Amniotic epithelial cell (primary cell): Measurements from ENCODE around the gene FAM227A.
A peak's percentile ranks its signal among the peaks of the same experiment; 100 is the strongest.
"Not testable (repeated sequence)": the region's sequence is repeated elsewhere in the genome, so short reads cannot be mapped to it uniquely, and the experiment has no call there.

Experiments used
- DNase-seq: peaks from one replicate; pipeline ENCODE4 v3.0.0-alpha.2; 2010; ENCODE audit warnings: low read depth

The FAM227A gene

DNA sequence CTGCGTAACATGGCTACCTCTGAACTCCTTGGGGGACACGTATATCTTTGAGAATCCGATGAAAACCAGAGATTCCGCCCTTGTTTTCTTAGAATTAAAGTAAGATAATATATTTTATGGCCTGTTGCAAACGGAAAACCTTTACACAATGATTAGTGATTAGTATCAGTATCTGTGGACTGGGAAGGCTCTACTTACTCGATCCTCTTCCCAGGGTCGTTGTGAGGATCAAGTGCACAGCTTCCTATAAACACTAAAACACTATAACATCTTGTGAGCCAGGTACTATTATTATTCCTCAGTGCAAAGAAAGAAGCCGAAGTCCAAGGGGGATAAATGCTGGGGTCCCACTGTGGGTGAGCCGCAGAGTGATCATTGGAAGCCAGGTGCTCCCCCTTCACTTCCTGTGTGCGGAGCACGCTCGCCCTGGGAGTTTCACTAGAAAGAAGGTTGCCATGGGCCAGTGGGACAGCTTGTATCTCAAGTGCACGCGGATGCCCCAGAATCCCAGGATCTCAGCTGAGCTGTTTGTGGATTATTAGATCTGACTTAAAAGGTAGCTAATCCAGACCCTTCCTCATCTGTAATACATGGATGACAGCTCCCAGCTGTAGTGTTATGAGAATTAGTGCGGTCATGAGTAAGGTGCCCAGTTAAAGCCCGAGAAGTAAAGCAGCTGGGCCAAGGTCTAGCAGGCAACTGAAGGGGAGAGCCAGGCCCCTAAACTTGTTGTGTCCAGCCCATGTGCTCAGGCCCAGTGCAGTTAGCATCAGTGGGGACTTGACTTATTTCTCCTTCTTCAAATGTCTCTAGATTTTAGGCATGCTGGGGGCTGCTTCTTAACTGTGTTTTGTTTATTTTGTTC, 1.1 kb upstream of the FAM227A start:
- DNase-seq = peak; percentile 32

DNA sequence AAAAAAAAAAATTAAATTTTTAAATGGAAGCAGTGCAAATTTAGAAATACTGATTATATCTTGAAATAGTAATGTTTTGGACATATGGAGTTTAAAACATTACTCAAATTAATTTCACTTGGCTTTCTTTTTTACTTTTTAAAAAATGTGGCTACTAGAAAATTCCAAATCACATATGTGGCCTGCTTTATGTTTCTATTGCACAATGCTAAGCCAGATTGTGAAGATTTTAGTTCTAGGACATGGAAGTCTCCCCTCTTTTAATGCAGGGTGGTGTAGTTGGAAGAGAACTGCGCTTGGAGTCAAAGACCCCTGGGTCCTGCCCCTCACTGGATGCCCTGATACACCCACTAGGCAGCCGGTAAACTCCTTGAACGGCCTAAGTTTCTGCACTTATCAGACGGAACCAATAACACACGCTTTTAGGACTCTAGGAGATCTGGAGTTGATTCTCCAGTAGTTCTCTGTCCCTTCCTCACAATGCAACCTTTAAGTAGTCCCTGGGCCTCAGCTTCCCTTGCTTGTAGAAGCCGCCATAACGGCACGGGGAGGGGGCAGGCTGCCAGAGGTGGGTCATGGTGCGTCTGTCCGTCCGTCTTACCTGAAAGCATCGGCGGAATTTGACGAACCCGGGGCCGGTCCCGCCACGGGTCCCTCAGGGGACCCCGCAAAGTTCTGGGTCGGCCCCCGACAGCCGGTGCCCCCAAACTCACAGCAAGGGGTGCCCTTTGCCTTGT, 505 bp downstream of the FAM227A start:
- peak; percentile 18 for DNase-seq

- DNase-seq = peak; percentile 3
Measured at GRCh38 chr22:38653741-38654140, 2.5 kb downstream of the FAM227A start.

DNA sequence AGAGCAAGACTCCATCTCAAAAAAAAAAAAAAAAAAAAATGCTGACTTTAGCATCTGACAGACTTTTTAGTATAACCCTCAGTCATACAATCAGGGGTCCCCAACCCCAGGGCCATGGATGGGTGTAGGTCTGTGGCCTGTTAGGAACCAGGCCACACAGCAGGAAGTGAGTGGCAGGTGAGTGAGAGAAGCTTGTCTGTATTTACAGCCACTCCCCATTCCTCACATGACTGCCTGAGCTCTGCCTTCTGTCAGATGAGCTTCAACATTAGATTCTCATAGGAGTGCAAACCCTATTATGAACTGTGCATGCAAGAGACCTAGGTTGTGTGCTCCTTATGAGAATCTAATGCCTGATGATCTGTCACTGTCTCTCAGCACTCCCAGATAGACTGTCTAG, 3.3 kb downstream of the FAM227A start:
- no peak for DNase-seq

GRCh38 chr22:38649841-38650522, 6.2 kb downstream of the FAM227A start:
- no peak for DNase-seq

- DNase-seq = no peak
Measured at GRCh38 chr22:38645430-38645829, 10.8 kb downstream of the FAM227A start.

DNA sequence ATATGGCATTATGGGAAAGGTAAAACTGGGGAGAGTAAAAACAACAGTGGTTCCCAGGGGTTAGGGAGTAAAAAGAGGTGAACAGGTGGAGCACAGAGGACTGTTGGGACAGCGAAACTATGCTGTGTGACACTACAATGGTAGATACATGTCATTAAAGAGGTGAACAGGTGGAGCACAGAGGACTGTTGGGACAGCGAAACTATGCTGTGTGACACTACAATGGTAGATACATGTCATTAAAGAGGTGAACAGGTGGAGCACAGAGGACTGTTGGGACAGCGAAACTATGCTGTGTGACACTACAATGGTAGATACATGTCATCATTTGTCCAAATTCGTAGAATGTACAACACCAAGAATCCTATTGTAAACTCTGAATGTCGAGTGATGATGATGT, 11.9 kb downstream of the FAM227A start:
- DNase-seq = not testable (repeated sequence)

DNA sequence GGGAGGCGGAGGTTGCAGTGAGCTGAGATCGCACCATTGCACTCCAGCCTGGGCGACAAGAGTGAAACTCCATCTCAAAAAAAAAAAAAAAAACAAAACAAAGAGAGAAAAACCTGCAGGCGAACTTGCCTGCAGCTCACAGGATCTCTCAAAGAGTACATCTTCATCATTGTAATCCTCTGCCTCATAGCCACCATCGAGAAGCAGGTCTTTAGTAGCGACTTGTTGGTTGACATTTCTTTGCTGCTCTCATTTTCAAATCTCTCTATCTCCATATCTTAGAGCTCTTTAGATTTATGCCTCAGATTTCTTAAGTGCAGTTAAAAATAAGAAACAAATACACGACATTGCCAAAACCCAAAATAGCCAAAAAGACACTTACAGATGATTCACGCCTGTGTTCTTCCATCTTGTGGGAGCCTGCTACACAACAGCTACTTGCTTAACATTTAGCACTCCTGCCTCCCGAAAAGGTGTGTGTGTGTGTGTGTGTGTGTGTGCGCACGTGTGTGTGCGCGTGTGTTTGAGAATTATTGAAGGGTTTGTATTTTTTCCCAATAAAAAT, 14.6 kb downstream of the FAM227A start:
- DNase-seq = no peak

GRCh38 chr22:38638728-38639127, 17.5 kb downstream of the FAM227A start:
- DNase-seq = peak; percentile 69

DNA sequence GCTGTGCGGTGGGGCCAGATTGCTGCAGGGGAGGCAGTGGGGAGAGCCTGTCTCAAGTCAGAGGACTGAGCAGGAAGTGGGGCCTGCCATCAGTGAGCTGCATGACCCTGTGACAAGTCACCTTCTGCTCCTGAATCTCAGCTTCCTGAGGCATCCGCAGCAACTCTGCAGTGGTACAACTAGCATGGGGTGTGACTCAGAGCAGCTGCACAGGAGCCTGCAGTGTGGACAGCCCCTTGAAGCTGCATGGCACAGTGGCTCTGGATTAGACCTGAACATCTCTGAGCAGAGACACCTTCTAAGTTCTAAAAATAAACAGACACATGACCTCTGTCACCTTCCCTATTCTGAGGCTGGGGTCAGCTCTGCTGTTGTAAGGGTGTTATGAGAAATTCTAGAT, 18.0 kb downstream of the FAM227A start:
- DNase-seq = peak; percentile 8

DNA sequence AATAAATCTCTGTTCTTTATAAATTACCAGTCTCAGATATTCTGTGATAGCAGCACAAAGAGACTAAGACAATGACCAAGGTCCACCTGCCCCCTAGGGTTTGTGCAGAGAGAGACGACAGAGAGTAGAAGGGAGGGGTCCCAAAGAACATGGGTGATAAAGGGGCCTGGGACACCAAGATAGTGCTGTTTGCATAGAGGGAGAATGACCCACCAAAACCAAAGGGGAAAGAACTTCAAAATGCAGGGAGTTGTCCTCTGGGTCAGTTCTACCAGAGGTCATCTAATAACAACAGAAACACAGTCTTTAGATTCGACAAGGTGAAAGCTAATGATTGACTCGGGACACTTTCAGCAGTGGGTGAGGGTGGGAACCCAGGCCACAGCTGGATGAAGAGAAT, 23.7 kb downstream of the FAM227A start:
- DNase-seq = no peak

DNA sequence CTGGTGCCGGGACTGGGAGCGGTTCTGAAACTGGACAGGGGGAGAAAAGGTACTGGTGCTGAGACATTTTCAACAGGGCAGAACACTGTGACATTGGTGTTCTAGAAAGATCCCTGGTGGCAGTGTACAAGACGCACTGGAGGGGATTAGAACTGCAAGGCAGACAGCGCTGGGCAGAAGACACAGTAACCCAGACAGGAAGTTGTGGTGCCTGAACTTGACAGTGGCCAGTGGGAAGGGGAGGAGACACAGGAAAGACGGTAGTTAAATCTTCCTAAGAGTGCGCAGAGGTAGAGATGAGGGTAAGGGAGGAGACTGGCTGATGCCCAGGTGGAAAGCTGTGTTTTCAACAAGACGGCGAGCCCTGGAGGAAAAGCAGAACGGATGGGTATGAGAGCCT, 24.5 kb downstream of the FAM227A start:
- DNase-seq = no peak

- no peak for DNase-seq
Measured at GRCh38 chr22:38629108-38629507, 27.1 kb downstream of the FAM227A start.

DNA sequence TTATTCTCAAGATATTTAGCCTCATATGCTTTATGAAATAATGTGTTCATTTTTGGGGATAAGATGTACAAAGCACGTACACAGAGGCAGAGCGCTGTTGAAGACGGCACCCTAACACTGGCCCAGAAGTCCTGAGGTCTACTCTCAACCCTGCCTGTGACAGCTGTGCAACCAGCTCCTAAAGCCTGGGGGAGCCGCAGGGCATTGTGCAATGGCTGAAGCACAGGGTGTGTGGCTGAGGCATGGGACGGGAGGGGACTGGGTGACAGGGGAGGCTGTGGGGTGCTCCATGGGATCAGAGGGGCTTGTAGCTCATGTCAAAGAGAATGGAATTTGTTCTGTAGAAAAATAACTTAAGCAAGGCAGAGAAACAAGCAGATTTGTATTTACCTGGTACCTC, 27.7 kb downstream of the FAM227A start:
- no peak for DNase-seq

DNA sequence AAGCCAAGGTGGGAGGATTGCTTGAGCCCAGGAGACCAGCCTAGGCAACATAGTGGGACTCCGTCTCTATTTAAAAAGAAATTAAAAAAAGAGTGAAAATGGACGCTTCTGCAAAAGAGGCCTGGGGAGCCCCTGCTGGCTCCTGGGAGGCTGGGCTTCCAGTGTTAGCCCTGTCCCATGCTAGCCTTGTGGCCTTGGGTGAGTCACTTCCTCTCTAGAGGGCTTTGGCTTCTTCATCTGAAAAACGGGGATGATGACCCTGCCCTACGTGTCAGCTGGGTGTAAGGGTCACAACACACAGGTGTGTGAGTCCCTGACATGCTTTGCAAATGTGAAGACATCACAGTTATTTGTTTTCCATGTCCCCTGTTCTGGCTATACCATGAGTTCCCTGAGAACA, 32.8 kb downstream of the FAM227A start:
- no peak for DNase-seq

DNA sequence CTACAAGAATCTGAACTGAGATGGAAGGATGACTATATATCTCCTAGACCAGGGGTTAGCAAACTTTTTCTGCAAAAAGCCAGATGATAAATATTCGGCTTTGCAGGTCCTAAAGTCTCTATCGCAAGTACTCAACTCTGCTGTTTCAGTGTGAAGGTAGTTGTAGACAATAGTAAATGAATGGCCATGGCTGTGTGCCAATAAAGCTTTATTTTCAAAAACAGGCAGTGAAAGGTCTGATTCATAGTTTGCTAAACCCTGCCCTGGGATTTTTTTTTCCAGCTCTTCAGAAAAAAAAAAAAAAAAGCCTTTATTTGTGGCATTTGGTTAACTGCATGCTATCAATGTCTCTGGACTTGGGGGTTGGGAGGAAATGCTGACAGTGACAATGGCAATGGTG, 37.5 kb downstream of the FAM227A start:
- peak; percentile 38 for DNase-seq

GRCh38 chr22:38618258-38618657, 37.9 kb downstream of the FAM227A start:
- no peak for DNase-seq

- DNase-seq = not testable (repeated sequence)
Measured at GRCh38 chr22:38615064-38615405, 41.2 kb downstream of the FAM227A start.

DNA sequence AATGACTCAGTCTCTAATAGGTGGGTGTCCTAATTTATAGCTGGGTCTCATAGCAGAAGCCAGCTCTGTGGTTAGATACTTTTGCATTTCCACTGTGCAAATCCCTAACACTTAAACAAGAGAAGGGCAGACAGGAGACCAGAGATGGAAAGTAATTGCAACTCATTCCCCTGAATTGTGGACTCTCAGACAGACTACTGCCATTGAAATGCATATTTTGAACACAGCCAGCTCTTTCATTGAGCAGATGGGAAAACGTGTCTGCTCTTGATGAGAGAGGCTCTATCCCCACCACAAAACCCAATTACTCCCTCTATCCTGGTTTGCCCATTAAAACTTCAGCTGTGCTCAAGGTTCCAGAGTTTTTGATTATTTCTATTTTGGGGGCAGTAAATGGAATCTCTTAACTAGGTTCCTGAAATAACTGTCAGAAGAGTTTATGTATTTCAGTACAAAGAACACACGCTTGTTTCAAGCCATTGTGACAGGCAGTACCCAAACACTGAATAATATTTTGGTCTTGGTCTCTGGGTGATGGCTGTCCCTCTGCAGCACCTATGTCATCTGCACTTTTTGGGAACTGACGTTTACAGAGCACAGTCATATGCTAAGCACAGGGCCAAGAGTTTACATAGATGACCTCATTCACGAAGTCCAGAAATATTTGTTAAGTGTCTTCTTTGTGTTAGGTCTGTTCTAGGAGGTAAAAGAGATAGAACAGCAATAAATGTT, 41.7 kb downstream of the FAM227A start:
- DNase-seq = no peak

- DNase-seq = no peak
Measured at GRCh38 chr22:38613588-38613987, 42.6 kb downstream of the FAM227A start.

- no peak for DNase-seq
Measured at GRCh38 chr22:38612217-38613006, 43.8 kb downstream of the FAM227A start.
